GM10266 (cell line): ENCODE data around the gene XYLB.

Experiments
- DNase-seq: peaks from one replicate; pipeline ENCODE4 v3.0.0; 2012; ENCODE audit errors: extremely low spot score
- TF ChIP-seq, protein P1 (sequence below): IDR thresholded peaks from 2 replicates; pipeline ENCODE4 v1.5.1; 2012; ENCODE audit warnings: mild to moderate bottlenecking, low read depth; ENCODE audit not compliant: control insufficient read depth, insufficient read depth; ENCODE audit errors: missing control alignments

Gene XYLB

GRCh38 chr3:38460377-38461270 is 114.0 kb downstream of the XYLB start:
- no peak for DNase-seq
- TF ChIP-seq, protein P1, sequence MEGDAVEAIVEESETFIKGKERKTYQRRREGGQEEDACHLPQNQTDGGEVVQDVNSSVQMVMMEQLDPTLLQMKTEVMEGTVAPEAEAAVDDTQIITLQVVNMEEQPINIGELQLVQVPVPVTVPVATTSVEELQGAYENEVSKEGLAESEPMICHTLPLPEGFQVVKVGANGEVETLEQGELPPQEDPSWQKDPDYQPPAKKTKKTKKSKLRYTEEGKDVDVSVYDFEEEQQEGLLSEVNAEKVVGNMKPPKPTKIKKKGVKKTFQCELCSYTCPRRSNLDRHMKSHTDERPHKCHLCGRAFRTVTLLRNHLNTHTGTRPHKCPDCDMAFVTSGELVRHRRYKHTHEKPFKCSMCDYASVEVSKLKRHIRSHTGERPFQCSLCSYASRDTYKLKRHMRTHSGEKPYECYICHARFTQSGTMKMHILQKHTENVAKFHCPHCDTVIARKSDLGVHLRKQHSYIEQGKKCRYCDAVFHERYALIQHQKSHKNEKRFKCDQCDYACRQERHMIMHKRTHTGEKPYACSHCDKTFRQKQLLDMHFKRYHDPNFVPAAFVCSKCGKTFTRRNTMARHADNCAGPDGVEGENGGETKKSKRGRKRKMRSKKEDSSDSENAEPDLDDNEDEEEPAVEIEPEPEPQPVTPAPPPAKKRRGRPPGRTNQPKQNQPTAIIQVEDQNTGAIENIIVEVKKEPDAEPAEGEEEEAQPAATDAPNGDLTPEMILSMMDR = no peak
